Ishikawa (cell line): ENCODE data around the gene LRRK2.

Source experiments
- CEBPB ChIP-seq: IDR thresholded peaks from 2 replicates; pipeline ENCODE4 v1.6.1; 2012
- CREB1 ChIP-seq: IDR thresholded peaks from 2 replicates; pipeline ENCODE4 v1.6.1; 2012; ENCODE audit warnings: low read depth
- EGR1 ChIP-seq: IDR thresholded peaks from 2 replicates; pipeline ENCODE4 v1.6.1; 2012
- EP300 ChIP-seq: IDR thresholded peaks from 2 replicates; pipeline ENCODE4 v1.6.1; 2012; ENCODE audit warnings: borderline replicate concordance
- FOXM1 ChIP-seq: IDR thresholded peaks from 2 replicates; pipeline ENCODE4 v1.6.1; 2012; ENCODE audit warnings: low read depth, borderline replicate concordance
- MAX ChIP-seq: IDR thresholded peaks from 2 replicates; pipeline ENCODE4 v1.6.1; 2012
- NFIC ChIP-seq: IDR thresholded peaks from 2 replicates; pipeline ENCODE4 v1.6.1; 2012
- RAD21 ChIP-seq: IDR thresholded peaks from 2 replicates; pipeline ENCODE4 v1.6.1; 2012; ENCODE audit warnings: low read depth
- TAF1 ChIP-seq: IDR thresholded peaks from 2 replicates; pipeline ENCODE4 v1.6.1; 2012; ENCODE audit warnings: low read depth, mild to moderate bottlenecking
- TCF12 ChIP-seq: IDR thresholded peaks from 2 replicates; pipeline ENCODE4 v1.6.1; 2012; ENCODE audit warnings: low read depth
- TEAD4 ChIP-seq: IDR thresholded peaks from 2 replicates; pipeline ENCODE4 v1.6.1; 2012
- YY1 ChIP-seq: IDR thresholded peaks from 2 replicates; pipeline ENCODE4 v1.6.1; 2012; ENCODE audit warnings: low read depth
- ZBTB7A ChIP-seq: IDR thresholded peaks from 2 replicates; pipeline ENCODE4 v1.6.1; 2012; ENCODE audit warnings: low read depth
- TF ChIP-seq, protein P1 (sequence below): IDR thresholded peaks from 2 replicates; pipeline ENCODE4 v1.6.1; 2012; ENCODE audit warnings: low read depth, mild to moderate bottlenecking
- TF ChIP-seq, protein P2 (sequence below): IDR thresholded peaks from 2 replicates; pipeline ENCODE4 v1.6.1; 2012

Gene LRRK2

GRCh38 chr12:40324261-40324660 lies 99.5 kb downstream of the LRRK2 start:
- no peak for TF ChIP-seq TEAD4
- TF ChIP-seq TAF1: no peak
- no peak for TF ChIP-seq RAD21
- TF ChIP-seq NFIC: no peak
- no peak for TF ChIP-seq EGR1
- TF ChIP-seq ZBTB7A: no peak
- TF ChIP-seq YY1: no peak
- no peak for TF ChIP-seq CEBPB
- no peak for TF ChIP-seq TCF12
- no peak for TF ChIP-seq CREB1
- TF ChIP-seq, protein P1, sequence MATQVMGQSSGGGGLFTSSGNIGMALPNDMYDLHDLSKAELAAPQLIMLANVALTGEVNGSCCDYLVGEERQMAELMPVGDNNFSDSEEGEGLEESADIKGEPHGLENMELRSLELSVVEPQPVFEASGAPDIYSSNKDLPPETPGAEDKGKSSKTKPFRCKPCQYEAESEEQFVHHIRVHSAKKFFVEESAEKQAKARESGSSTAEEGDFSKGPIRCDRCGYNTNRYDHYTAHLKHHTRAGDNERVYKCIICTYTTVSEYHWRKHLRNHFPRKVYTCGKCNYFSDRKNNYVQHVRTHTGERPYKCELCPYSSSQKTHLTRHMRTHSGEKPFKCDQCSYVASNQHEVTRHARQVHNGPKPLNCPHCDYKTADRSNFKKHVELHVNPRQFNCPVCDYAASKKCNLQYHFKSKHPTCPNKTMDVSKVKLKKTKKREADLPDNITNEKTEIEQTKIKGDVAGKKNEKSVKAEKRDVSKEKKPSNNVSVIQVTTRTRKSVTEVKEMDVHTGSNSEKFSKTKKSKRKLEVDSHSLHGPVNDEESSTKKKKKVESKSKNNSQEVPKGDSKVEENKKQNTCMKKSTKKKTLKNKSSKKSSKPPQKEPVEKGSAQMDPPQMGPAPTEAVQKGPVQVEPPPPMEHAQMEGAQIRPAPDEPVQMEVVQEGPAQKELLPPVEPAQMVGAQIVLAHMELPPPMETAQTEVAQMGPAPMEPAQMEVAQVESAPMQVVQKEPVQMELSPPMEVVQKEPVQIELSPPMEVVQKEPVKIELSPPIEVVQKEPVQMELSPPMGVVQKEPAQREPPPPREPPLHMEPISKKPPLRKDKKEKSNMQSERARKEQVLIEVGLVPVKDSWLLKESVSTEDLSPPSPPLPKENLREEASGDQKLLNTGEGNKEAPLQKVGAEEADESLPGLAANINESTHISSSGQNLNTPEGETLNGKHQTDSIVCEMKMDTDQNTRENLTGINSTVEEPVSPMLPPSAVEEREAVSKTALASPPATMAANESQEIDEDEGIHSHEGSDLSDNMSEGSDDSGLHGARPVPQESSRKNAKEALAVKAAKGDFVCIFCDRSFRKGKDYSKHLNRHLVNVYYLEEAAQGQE: no peak
- TF ChIP-seq, protein P2, sequence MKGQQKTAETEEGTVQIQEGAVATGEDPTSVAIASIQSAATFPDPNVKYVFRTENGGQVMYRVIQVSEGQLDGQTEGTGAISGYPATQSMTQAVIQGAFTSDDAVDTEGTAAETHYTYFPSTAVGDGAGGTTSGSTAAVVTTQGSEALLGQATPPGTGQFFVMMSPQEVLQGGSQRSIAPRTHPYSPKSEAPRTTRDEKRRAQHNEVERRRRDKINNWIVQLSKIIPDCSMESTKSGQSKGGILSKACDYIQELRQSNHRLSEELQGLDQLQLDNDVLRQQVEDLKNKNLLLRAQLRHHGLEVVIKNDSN: no peak
- no peak for TF ChIP-seq EP300
- no peak for TF ChIP-seq FOXM1
- TF ChIP-seq MAX: no peak

- TF ChIP-seq, protein P2: no peak
- TF ChIP-seq, protein P1: no peak
- TF ChIP-seq TEAD4: peak; percentile 49; the same call in 1 of the 2 replicates
- no peak for TF ChIP-seq EGR1
- peak; percentile 70 for TF ChIP-seq RAD21
- peak; percentile 59; the same call in 1 of the 2 replicates for TF ChIP-seq YY1
These were observed 100.7 kb downstream of the LRRK2 start for GRCh38 chr12:40325349-40325960.

DNA sequence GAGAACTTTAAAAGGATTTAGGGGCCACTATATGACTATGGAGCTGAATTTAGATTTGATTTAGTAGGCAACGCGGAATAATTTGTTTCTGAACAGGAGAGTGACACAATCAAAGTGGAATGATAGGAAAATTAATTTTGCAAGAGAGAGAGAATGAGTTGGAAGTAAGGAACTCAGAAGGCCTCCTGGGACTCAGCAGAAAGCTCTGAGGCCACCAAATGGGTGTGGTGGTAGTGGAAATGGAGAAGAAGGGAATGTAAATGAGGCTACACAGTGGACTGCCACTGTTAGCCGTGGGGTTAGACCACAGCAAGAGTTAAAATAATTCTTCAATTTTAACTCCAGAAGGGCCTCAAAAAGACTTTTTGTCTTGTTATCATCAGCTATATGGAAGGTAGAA lies 102.7 kb downstream of the LRRK2 start:
- TF ChIP-seq FOXM1: no peak
- TF ChIP-seq TCF12: no peak
- TF ChIP-seq CEBPB: no peak
- TF ChIP-seq, protein P1: no peak

DNA sequence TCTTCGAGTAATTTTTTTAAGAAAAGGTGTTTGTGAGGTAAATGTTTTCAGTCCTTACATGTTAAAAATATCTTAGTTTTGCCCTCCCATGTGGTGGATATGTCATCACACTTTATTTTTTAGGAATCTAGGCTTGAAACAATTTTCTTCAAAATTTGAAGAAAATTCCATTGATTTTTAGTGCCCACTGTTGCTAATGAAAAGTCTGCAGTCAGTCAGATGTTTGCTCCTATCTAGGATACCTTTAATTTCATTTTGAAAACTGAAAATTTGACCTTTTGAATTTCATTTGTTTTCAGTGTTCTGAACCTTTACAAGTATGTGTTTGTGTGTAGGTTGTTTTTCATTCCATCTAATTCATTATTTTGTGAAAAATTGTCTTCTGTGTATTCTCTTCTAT lies 105.4 kb downstream of the LRRK2 start:
- TF ChIP-seq MAX (no peak), EGR1 (no peak), FOXM1 (no peak), CEBPB (no peak), TEAD4 (no peak), TCF12 (no peak), EP300 (no peak), CREB1 (no peak), RAD21 (no peak), YY1 (no peak), ZBTB7A (no peak), NFIC (no peak)
- TF ChIP-seq, protein P2: no peak

DNA sequence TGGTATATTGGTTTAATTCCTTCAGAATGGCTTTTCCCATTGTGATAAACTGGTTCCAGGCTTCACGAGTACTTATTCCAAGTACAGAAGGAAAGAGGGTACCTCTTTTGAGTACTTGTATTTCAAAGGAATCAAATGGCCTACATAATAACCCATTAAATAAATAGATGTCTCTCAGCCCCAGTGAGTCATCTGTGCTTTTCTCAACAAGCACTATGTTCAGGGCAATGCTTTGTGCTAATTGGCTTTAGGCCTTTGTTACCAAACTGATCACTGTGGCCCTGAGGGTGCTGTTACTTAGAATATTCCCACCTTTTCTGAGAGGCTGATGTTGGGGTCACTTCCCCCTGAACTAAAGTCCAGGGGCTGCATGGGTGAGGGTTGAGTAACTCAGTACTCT lies 107.1 kb downstream of the LRRK2 start:
- no peak for TF ChIP-seq FOXM1
- no peak for TF ChIP-seq ZBTB7A
